22Rv1 (cell line): ENCODE results near the gene DNASE2.

ENCODE experiments used
- CTCF ChIP-seq: fragments of 450-650 bp; IDR thresholded peaks from 2 replicates; pipeline ENCODE4 v1.5.1; 2017; ENCODE audit warnings: mild to moderate bottlenecking
- ZFX ChIP-seq: fragments of 450-650 bp; IDR thresholded peaks from 2 replicates; pipeline ENCODE4 v1.6.1; 2017; ENCODE audit warnings: antibody characterized with exemption, borderline replicate concordance

DNA sequence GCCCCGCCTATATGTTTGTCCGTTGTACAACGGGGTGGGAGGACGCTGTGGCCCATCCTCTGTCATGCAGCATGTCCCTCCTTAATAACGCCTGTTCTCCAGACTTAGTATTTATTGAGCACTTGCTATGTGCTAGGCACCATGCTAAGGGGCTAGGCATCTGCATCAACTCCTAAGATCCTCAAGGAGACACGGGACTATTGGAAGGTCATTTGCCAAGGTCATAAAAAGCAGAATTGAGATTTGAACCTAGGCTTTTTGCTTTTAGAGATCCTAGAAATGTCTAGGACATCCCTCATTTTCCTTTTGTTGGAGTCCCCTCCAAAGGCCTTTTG lies 44.8 kb downstream of the DNASE2 start:
- TF ChIP-seq CTCF (no peak), ZFX (no peak)
